HEK293 (cell line): ENCODE measurements around the gene SIK2.
A peak's percentile ranks its signal among the peaks of the same experiment; 100 is the strongest.

Experiments used
- CTCF ChIA-PET: fragments of 350-600 bp; formaldehyde crosslinking; extraction: SDS; loops from one replicate; lab custom pipeline; 2021; ENCODE audit warnings: antibody characterized with exemption; lab: Yijun Ruan, JAX
- POLR2A ChIA-PET: fragments of 300-600 bp; formaldehyde crosslinking; extraction: SDS; loops from one replicate; lab custom pipeline; 2020; ENCODE audit warnings: antibody characterized with exemption, inconsistent platforms; lab: Yijun Ruan, JAX
- H3K27ac ChIP-seq: fragments of 200-500 bp; sonication (Bioruptor generic); 2 replicates; pipeline ENCODE4 v1.5.1; 2014; ENCODE audit warnings: low read depth, low read length, control low read depth, inconsistent platforms; ENCODE audit errors: extremely low read depth
- H3K36me3 ChIP-seq, 2 experiments: fragments of 200-500 bp in 1 of 2; sonication (Bioruptor generic) in 1 of 2; 1 replicate in 1 of 2; 2 replicates in 1 of 2; pipeline ENCODE4 v1.5.1; 2014 to 2017; ENCODE audit warnings: inconsistent platforms in 2 of 2, low read length in 2 of 2; ENCODE audit not compliant: control insufficient read depth in 2 of 2, insufficient read depth in 1 of 2
- H3K4me1 ChIP-seq: fragments of 200-500 bp; sonication (Bioruptor generic); 2 replicates; pipeline ENCODE4 v1.5.1; 2014; ENCODE audit warnings: mild to moderate bottlenecking, low read length, inconsistent platforms; ENCODE audit not compliant: control insufficient read depth, insufficient read depth
- H3K4me3 ChIP-seq: 2 replicates; pipeline ENCODE4 v1.5.1; 2011; ENCODE audit warnings: low read depth, mild to moderate bottlenecking, control low read depth, low read length, moderate library complexity
- H3K9me3 ChIP-seq: fragments of 200-500 bp; sonication (Bioruptor generic); 2 replicates; pipeline ENCODE4 v1.5.1; 2014; ENCODE audit warnings: low read depth, low read length, inconsistent platforms; ENCODE audit not compliant: control insufficient read depth, insufficient read depth
- IKZF3 ChIP-seq: fragments of 450-650 bp; IDR thresholded peaks from 2 replicates; pipeline ENCODE4 v1.5.0; 2018; ENCODE audit warnings: missing biosample characterization, mild to moderate bottlenecking, missing genetic modification characterization, moderate library complexity
- YY2 ChIP-seq: fragments of 450-650 bp; formaldehyde crosslinking; IDR thresholded peaks from 2 replicates; pipeline ENCODE4 v1.5.1; 2016; ENCODE audit warnings: missing biosample characterization, missing genetic modification characterization
- ZNF146 ChIP-seq: fragments of 450-650 bp; formaldehyde crosslinking; IDR thresholded peaks from 2 replicates; pipeline ENCODE4 v1.5.1; 2016; ENCODE audit warnings: missing biosample characterization, missing genetic modification characterization
- ZNF19 ChIP-seq: fragments of 450-650 bp; formaldehyde crosslinking; IDR thresholded peaks from 2 replicates; pipeline ENCODE4; 2016; ENCODE audit warnings: missing biosample characterization, missing genetic modification characterization, low read depth
- ZNF274 ChIP-seq, 2 experiments: fragments of 200-500 bp in 1 of 2; fragments of 450-650 bp in 1 of 2; sonication (Bioruptor generic) in 1 of 2; formaldehyde crosslinking in 1 of 2; IDR thresholded peaks; 2 replicates each; pipeline versions ENCODE4 v1.5.1 to v1.6.1; 2014 to 2016; ENCODE audit warnings: borderline replicate concordance in 1 of 2, inconsistent platforms in 1 of 2, low read length in 1 of 2, missing biosample characterization in 1 of 2, missing genetic modification characterization in 1 of 2
- ZNF366 ChIP-seq: fragments of 450-650 bp; formaldehyde crosslinking; conservative IDR thresholded peaks from 2 replicates; pipeline ENCODE4 v1.5.1; 2016; ENCODE audit warnings: missing biosample characterization, missing genetic modification characterization
- ZNF391 ChIP-seq: fragments of 450-650 bp; formaldehyde crosslinking; IDR thresholded peaks from 2 replicates; pipeline ENCODE4 v1.5.1; 2016; ENCODE audit warnings: low read depth, missing biosample characterization, missing genetic modification characterization, borderline replicate concordance
- ZNF529 ChIP-seq: fragments of 450-650 bp; formaldehyde crosslinking; IDR thresholded peaks from 2 replicates; pipeline ENCODE4 v1.5.1; 2017; ENCODE audit warnings: missing genetic modification characterization, missing biosample characterization; ENCODE audit not compliant: insufficient replicate concordance
- ZNF549 ChIP-seq: fragments of 450-650 bp; IDR thresholded peaks from 2 replicates; pipeline ENCODE4 v1.5.1; 2018; ENCODE audit warnings: missing biosample characterization, missing genetic modification characterization, mild to moderate bottlenecking, inconsistent platforms, moderate library complexity
- ZNF555 ChIP-seq: fragments of 450-650 bp; formaldehyde crosslinking; conservative IDR thresholded peaks from 2 replicates; pipeline ENCODE4 v1.5.1; 2017; ENCODE audit warnings: missing biosample characterization, mild to moderate bottlenecking, missing genetic modification characterization, inconsistent platforms
- ZNF558 ChIP-seq: fragments of 450-650 bp; formaldehyde crosslinking; IDR thresholded peaks from 2 replicates; pipeline ENCODE4 v1.5.1; 2016; ENCODE audit warnings: missing biosample characterization, missing genetic modification characterization
- ZNF776 ChIP-seq: fragments of 450-650 bp; formaldehyde crosslinking; IDR thresholded peaks from 2 replicates; pipeline ENCODE4 v1.5.0; 2017; ENCODE audit warnings: missing biosample characterization, missing genetic modification characterization, borderline replicate concordance
- ZNF843 ChIP-seq: fragments of 450-650 bp; formaldehyde crosslinking; IDR thresholded peaks from 2 replicates; pipeline ENCODE4 v1.5.1; 2016; ENCODE audit warnings: missing biosample characterization, missing genetic modification characterization
- ZXDB ChIP-seq: fragments of 450-650 bp; formaldehyde crosslinking; IDR thresholded peaks from 2 replicates; pipeline ENCODE4 v1.5.1; 2016; ENCODE audit warnings: missing biosample characterization, missing genetic modification characterization
- TF ChIP-seq, protein P1 (sequence below): fragments of 450-650 bp; formaldehyde crosslinking; IDR thresholded peaks from 2 replicates; pipeline ENCODE4 v1.5.1; 2016; ENCODE audit warnings: missing biosample characterization, missing genetic modification characterization
- TF ChIP-seq, protein P2 (sequence below): fragments of 450-650 bp; formaldehyde crosslinking; IDR thresholded peaks from 2 replicates; pipeline ENCODE4 v1.5.1; 2016; ENCODE audit warnings: missing biosample characterization, missing genetic modification characterization
- TF ChIP-seq, protein P3 (sequence below): IDR thresholded peaks from 2 replicates; pipeline ENCODE4 v1.6.1; 2011; ENCODE audit warnings: mild to moderate bottlenecking, low read depth, low read length, borderline replicate concordance
- TF ChIP-seq, protein P4 (sequence below): fragments of 450-650 bp; formaldehyde crosslinking; IDR thresholded peaks from 2 replicates; pipeline ENCODE4 v1.5.1; 2016; ENCODE audit warnings: missing biosample characterization, missing genetic modification characterization, low read depth

Gene SIK2

DNA sequence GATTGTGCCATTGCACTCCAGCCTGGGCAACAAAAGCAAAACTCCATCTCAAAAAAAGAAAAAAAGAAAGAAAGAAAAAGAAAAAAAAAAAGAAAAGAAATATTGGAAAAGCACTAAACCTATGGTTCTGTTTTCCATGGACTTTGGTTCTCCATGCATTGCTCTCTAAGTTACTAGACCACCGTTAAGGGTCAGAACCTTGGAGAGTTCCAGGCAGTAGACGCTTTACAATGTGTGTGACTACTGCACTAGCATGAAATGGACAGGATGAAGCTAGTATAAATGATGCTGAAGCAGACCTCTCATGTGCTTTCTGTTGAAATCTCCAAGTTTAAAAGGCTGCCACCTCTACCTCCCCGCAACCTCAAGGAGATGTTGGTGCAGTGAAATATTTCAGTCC, 63.5 kb downstream of the SIK2 start:
- no peak overlapping the region for H3K4me3 ChIP-seq
- TF ChIP-seq ZNF776 (tag by site-specific recombination) (no peak), ZNF19 (no peak)
- TF ChIP-seq, protein P1, sequence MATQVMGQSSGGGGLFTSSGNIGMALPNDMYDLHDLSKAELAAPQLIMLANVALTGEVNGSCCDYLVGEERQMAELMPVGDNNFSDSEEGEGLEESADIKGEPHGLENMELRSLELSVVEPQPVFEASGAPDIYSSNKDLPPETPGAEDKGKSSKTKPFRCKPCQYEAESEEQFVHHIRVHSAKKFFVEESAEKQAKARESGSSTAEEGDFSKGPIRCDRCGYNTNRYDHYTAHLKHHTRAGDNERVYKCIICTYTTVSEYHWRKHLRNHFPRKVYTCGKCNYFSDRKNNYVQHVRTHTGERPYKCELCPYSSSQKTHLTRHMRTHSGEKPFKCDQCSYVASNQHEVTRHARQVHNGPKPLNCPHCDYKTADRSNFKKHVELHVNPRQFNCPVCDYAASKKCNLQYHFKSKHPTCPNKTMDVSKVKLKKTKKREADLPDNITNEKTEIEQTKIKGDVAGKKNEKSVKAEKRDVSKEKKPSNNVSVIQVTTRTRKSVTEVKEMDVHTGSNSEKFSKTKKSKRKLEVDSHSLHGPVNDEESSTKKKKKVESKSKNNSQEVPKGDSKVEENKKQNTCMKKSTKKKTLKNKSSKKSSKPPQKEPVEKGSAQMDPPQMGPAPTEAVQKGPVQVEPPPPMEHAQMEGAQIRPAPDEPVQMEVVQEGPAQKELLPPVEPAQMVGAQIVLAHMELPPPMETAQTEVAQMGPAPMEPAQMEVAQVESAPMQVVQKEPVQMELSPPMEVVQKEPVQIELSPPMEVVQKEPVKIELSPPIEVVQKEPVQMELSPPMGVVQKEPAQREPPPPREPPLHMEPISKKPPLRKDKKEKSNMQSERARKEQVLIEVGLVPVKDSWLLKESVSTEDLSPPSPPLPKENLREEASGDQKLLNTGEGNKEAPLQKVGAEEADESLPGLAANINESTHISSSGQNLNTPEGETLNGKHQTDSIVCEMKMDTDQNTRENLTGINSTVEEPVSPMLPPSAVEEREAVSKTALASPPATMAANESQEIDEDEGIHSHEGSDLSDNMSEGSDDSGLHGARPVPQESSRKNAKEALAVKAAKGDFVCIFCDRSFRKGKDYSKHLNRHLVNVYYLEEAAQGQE (tag by site-specific recombination), result peak; percentile 94
- ChIA-PET POLR2A (interaction anchor here (0.6 kb wide), 1 partner anchor 27 kb away, joined by 3 read pairs; no protein-coding TSS in a partner anchor), CTCF (no interaction called here)
- no peaks in the 10 kb centered on the region for H3K9me3 ChIP-seq
- H3K27ac ChIP-seq, result no peak overlapping the region
- no peaks in the 10 kb centered on the region for H3K4me1 ChIP-seq
- H3K36me3 ChIP-seq, result no peaks in the 10 kb centered on the region

DNA sequence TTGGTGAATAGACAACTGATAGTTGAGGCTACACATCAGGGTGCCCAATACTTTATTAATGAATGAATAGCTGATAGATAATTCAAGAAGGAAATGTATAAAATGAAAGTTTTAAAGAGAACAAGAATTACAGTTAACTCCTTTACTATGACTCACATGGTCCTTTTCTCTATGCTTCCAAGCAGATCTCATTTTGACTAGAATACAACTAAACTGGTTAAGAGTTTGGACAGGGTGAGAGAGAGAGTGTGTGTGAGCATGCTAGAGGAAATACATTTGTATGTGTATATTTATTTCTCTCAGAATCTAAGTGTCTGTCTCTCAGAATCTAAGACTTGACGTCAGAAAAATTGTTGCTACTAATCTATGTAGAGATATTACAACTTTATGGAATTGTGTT, 66.7 kb downstream of the SIK2 start:
- no peaks in the 10 kb centered on the region for H3K4me1 ChIP-seq
- H3K9me3 ChIP-seq, result no peaks in the 10 kb centered on the region
- no peak overlapping the region for H3K4me3 ChIP-seq
- H3K27ac ChIP-seq, result no peak overlapping the region
- peaks cover 0 to 20% of the 10 kb centered on the region in 2 experiments; a peak in 1 of 3 replicates for H3K36me3 ChIP-seq
- no peak for TF ChIP-seq ZNF843 (tag by site-specific recombination)
- TF ChIP-seq ZNF391 (tag by site-specific recombination), result no peak
- no peak for TF ChIP-seq IKZF3 (tag by site-specific recombination)
- TF ChIP-seq YY2 (tag by site-specific recombination), result no peak
- TF ChIP-seq ZNF558, result no peak
- TF ChIP-seq, protein P2, sequence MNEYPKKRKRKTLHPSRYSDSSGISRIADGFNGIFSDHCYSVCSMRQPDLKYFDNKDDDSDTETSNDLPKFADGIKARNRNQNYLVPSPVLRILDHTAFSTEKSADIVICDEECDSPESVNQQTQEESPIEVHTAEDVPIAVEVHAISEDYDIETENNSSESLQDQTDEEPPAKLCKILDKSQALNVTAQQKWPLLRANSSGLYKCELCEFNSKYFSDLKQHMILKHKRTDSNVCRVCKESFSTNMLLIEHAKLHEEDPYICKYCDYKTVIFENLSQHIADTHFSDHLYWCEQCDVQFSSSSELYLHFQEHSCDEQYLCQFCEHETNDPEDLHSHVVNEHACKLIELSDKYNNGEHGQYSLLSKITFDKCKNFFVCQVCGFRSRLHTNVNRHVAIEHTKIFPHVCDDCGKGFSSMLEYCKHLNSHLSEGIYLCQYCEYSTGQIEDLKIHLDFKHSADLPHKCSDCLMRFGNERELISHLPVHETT (tag by site-specific recombination), result no peak
- TF ChIP-seq ZNF274 (IDR thresholded peaks at IDR 0.05; ENCODE audit: low read length), result no peak
- no peak for TF ChIP-seq ZNF274 (tag by site-specific recombination; IDR thresholded peaks at IDR 0.05; ENCODE audit: borderline replicate concordance)
- TF ChIP-seq, protein P3, sequence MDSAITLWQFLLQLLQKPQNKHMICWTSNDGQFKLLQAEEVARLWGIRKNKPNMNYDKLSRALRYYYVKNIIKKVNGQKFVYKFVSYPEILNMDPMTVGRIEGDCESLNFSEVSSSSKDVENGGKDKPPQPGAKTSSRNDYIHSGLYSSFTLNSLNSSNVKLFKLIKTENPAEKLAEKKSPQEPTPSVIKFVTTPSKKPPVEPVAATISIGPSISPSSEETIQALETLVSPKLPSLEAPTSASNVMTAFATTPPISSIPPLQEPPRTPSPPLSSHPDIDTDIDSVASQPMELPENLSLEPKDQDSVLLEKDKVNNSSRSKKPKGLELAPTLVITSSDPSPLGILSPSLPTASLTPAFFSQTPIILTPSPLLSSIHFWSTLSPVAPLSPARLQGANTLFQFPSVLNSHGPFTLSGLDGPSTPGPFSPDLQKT, result no peak
- no peak for TF ChIP-seq ZNF366 (tag by site-specific recombination)
- TF ChIP-seq ZNF549 (tag by site-specific recombination), result no peak
- TF ChIP-seq ZNF555 (tag by site-specific recombination), result no peak
- TF ChIP-seq ZXDB (tag by site-specific recombination), result no peak
- TF ChIP-seq ZNF146, result no peak
- no peak for TF ChIP-seq ZNF529 (tag by site-specific recombination)
- TF ChIP-seq, protein P4, sequence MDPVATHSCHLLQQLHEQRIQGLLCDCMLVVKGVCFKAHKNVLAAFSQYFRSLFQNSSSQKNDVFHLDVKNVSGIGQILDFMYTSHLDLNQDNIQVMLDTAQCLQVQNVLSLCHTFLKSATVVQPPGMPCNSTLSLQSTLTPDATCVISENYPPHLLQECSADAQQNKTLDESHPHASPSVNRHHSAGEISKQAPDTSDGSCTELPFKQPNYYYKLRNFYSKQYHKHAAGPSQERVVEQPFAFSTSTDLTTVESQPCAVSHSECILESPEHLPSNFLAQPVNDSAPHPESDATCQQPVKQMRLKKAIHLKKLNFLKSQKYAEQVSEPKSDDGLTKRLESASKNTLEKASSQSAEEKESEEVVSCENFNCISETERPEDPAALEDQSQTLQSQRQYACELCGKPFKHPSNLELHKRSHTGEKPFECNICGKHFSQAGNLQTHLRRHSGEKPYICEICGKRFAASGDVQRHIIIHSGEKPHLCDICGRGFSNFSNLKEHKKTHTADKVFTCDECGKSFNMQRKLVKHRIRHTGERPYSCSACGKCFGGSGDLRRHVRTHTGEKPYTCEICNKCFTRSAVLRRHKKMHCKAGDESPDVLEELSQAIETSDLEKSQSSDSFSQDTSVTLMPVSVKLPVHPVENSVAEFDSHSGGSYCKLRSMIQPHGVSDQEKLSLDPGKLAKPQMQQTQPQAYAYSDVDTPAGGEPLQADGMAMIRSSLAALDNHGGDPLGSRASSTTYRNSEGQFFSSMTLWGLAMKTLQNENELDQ (tag by site-specific recombination), result no peak
- POLR2A ChIA-PET, result no interaction called here
- CTCF ChIA-PET, result interaction anchor here (0.6 kb wide), 1 partner anchor 85 kb away, joined by 4 read pairs; no protein-coding TSS in a partner anchor
